ENCODE data around the gene LSM8. TPM values are rescaled to one million over a fixed set of nuclear protein-coding genes. Genes with fewer than 3 reads are reported as not detected.

LSM8 gene
- total and polyA plus RNA-seq, 2 donors (not counting 3 experiments of a cell fraction or from before 2014, with no cell fraction given) = 26.8 to 34.1 TPM

DNA sequence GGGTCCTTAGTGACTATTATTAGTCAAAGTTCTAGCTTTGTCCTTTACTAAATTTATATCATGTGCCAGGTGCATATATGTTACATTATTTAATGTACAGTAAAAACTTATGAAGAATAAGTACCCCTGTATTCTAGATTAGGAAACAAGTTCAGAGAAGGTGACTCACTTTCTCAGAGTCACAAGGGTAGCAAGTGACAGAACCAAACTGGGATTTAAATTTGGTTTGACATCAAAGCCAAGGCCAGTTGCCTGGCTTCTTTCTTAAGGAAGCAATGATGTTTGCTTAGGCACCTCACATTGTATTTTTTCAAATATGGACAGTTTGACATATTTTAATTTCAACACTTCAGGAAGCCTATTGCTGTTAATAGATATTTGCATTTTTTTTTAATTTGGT is 2.5 kb downstream of the LSM8 start:
- FAIRE-seq = no peak
- H3K27ac ChIP-seq (ENCODE audit: insufficient read depth, low read depth, low read length) = no peak overlapping the region
- peaks cover 3% of the 10 kb centered on the region for H3K9me1 ChIP-seq (replicated peaks; ENCODE audit: control insufficient read depth, extremely low read depth, insufficient read depth, low read length)
- DNase-seq (ENCODE audit: low read depth, low spot score) = no peak
- no peaks in the 10 kb centered on the region for H3K27me3 ChIP-seq (ENCODE audit: control insufficient read depth in 2 of 2, insufficient read depth in 2 of 2, low read length in 2 of 2)
- TF ChIP-seq POLR2A (IDR thresholded peaks at IDR 0.05; ENCODE audit: low read depth, low read length) = no peak
- no peak for TF ChIP-seq JUN (IDR thresholded peaks at IDR 0.05; ENCODE audit: borderline replicate concordance, insufficient read depth, insufficient read length, low read depth)
- no peak for TF ChIP-seq GATA2 (IDR thresholded peaks at IDR 0.05; ENCODE audit: insufficient read depth, insufficient read length, low read depth, low read length)
- TF ChIP-seq POLR2AphosphoS5 (IDR thresholded peaks at IDR 0.05; ENCODE audit: insufficient read depth, low read depth, low read length) = no peak
- TF ChIP-seq, protein P1, sequence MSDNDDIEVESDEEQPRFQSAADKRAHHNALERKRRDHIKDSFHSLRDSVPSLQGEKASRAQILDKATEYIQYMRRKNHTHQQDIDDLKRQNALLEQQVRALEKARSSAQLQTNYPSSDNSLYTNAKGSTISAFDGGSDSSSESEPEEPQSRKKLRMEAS (IDR thresholded peaks at IDR 0.05; ENCODE audit: insufficient read depth, insufficient read length) = no peak
- TF ChIP-seq MYC (IDR thresholded peaks at IDR 0.05; ENCODE audit: low read depth, low read length) = no peak
- TF ChIP-seq, protein P2, sequence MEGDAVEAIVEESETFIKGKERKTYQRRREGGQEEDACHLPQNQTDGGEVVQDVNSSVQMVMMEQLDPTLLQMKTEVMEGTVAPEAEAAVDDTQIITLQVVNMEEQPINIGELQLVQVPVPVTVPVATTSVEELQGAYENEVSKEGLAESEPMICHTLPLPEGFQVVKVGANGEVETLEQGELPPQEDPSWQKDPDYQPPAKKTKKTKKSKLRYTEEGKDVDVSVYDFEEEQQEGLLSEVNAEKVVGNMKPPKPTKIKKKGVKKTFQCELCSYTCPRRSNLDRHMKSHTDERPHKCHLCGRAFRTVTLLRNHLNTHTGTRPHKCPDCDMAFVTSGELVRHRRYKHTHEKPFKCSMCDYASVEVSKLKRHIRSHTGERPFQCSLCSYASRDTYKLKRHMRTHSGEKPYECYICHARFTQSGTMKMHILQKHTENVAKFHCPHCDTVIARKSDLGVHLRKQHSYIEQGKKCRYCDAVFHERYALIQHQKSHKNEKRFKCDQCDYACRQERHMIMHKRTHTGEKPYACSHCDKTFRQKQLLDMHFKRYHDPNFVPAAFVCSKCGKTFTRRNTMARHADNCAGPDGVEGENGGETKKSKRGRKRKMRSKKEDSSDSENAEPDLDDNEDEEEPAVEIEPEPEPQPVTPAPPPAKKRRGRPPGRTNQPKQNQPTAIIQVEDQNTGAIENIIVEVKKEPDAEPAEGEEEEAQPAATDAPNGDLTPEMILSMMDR (IDR thresholded peaks at IDR 0.05; ENCODE audit: extremely low read depth in 1 of 2, insufficient read depth in 1 of 2, low read depth in 1 of 2, low read length in 2 of 2) = no peak
- no peak for TF ChIP-seq EZH2 (IDR thresholded peaks at IDR 0.05; ENCODE audit: borderline replicate concordance, low read depth, low read length, severe bottlenecking)
- no peak for TF ChIP-seq FOS (IDR thresholded peaks at IDR 0.05; ENCODE audit: borderline replicate concordance, insufficient read depth, low read length)
- no peak overlapping the region for H3K4me3 ChIP-seq (replicated peaks in 1 of 3; ENCODE audit: insufficient read depth in 1 of 3, low read depth in 1 of 3, low read length in 3 of 3)
- intact Hi-C loops (cut with micrococcal nuclease) (no loop called here), dilution Hi-C loops (cut with MboI; ENCODE audit: extremely low pct_ligation_motif_present, low sequenced_read_pairs) (no loop called here)
- no peak overlapping the region for H2AFZ ChIP-seq (ENCODE audit: low read depth, low read length)
- H3K79me2 ChIP-seq (ENCODE audit: control insufficient read depth, insufficient read depth, low read length) = peaks cover 27% of the 10 kb centered on the region
- ChIA-PET CTCF (interaction anchor here (1.7 kb wide), 1 partner anchor 9 kb away, joined by 8 read pairs; no protein-coding TSS in a partner anchor), POLR2A (no interaction called here)
- H3K4me2 ChIP-seq (ENCODE audit: insufficient read depth, low read length) = peak overlapping the region; percentile 99
- H3K4me1 ChIP-seq (ENCODE audit: control insufficient read depth, extremely low read depth, insufficient read depth, low read length) = peaks cover 18% of the 10 kb centered on the region
- no peaks in the 10 kb centered on the region for H3K9me3 ChIP-seq (replicated peaks; ENCODE audit: control insufficient read depth, insufficient read depth, low read length)
- H3K9ac ChIP-seq (replicated peaks; ENCODE audit: extremely low read depth, insufficient read depth, low read length) = no peak overlapping the region
- H3K36me3 ChIP-seq (ENCODE audit: control insufficient read depth in 2 of 2, extremely low read depth in 1 of 2, insufficient read depth in 2 of 2, low read length in 2 of 2) = peaks cover 0 to 7% of the 10 kb centered on the region in 2 experiments
- BruUV-seq (replicated peaks) = no TSS peak
- H4K20me1 ChIP-seq (replicated peaks; ENCODE audit: control insufficient read depth, extremely low read depth, insufficient read depth, low read length) = no peaks in the 10 kb centered on the region
